ENCODE results near the gene CCNDBP1. TPM values are rescaled to one million over a fixed set of nuclear protein-coding genes. Genes with fewer than 3 reads are reported as not detected.

Gene CCNDBP1
- total RNA-seq, 1 experiment from 2014 or later, result 39.8 TPM

DNA sequence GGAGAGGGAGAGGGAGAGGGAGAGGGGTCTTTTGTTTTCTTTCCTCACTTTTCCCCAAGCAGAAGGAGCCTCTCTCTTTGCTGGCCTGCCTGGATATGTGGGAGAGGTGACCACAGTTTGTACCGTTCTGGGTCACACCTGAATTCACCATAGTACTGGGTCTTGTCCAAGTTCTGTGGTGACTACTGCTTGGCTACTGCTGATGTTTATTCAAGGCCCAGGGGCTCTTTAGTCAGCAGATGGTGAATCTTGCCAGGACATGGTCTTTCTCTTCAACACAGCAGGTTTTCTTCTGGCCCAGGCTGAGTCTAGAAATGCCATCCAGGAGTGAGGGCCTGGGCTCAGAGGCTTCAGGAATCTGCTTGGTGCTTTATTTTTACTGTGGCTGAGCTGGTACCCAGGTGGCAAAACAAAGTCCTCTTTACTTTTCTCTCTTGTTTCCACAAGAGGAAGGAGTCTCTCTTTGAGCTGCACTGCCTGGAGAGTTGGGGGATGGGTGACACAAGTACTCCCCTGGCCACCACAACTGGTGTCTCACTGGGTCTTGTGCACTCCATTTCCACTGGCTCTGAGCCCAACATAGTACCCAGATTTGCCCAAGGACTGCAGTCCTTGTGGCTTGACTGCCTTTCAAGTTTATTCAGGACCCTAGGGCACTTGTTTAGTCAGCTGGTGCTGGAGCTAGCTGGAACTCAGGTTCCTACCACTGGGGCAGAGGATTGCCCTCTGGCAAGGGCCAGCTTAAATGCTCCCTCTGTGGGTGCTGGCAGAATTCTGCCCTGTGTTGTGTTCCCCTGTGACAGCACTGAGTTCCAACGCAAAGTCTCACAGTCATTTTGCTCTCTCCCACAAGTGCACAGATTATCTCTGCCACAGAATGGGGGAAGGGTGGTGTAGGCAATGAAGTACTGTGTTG lies 16.8 kb upstream of the CCNDBP1 start:
- no peak for DNase-seq (ENCODE audit: low read depth, low spot score)
- Histone ChIP-seq H3K36me3 (ENCODE audit: control insufficient read depth in 1 of 2, insufficient read depth in 2 of 2, low read length in 2 of 2) (peaks cover 0 to 4% of the 10 kb centered on the region in 2 experiments; a peak in 1 of 4 replicates), H3K9me2 (ENCODE audit: insufficient read depth) (no peaks in the 10 kb centered on the region), H3K9me3 (ENCODE audit: control insufficient read depth in 1 of 2, insufficient read depth in 1 of 2, low read depth in 1 of 2, low read length in 2 of 2) (no peaks in the 10 kb centered on the region), H3K27me3 (ENCODE audit: insufficient read depth, low read length) (no peaks in the 10 kb centered on the region), H3K4me2 (ENCODE audit: low read length) (no peak overlapping the region), H3K79me2 (ENCODE audit: insufficient read depth, low read length) (no peaks in the 10 kb centered on the region), H3K4me3 (replicated peaks in 1 of 2; ENCODE audit: low read depth in 1 of 2, low read length in 2 of 2) (no peak overlapping the region), H4K20me1 (ENCODE audit: insufficient read depth) (no peaks in the 10 kb centered on the region), H3K9ac (ENCODE audit: low read length) (no peak overlapping the region), H3K27ac (ENCODE audit: low read depth, low read length) (no peak overlapping the region), H2AFZ (ENCODE audit: low read depth, low read length, poor library complexity, severe bottlenecking) (no peak overlapping the region), H3K4me1 (ENCODE audit: control insufficient read depth in 1 of 2, insufficient read depth in 2 of 2, low read length in 2 of 2) (no peaks in the 10 kb centered on the region)
- ChIA-PET CTCF (no interaction called here), RAD21 (ENCODE audit: low non-redundant PET in 1 of 2, low total read pairs in 2 of 2, uncharacterized antibody in 2 of 2, unreplicated experiment in 2 of 2) (no interaction called here), POLR2A (no interaction called here)
- no TSS peak for BruUV-seq (replicated peaks)
- ATAC-seq, result no peak
- TF ChIP-seq POLR2AphosphoS5 (IDR thresholded peaks at IDR 0.05; ENCODE audit: low read depth, low read length), result no peak
- TF ChIP-seq, protein P1, sequence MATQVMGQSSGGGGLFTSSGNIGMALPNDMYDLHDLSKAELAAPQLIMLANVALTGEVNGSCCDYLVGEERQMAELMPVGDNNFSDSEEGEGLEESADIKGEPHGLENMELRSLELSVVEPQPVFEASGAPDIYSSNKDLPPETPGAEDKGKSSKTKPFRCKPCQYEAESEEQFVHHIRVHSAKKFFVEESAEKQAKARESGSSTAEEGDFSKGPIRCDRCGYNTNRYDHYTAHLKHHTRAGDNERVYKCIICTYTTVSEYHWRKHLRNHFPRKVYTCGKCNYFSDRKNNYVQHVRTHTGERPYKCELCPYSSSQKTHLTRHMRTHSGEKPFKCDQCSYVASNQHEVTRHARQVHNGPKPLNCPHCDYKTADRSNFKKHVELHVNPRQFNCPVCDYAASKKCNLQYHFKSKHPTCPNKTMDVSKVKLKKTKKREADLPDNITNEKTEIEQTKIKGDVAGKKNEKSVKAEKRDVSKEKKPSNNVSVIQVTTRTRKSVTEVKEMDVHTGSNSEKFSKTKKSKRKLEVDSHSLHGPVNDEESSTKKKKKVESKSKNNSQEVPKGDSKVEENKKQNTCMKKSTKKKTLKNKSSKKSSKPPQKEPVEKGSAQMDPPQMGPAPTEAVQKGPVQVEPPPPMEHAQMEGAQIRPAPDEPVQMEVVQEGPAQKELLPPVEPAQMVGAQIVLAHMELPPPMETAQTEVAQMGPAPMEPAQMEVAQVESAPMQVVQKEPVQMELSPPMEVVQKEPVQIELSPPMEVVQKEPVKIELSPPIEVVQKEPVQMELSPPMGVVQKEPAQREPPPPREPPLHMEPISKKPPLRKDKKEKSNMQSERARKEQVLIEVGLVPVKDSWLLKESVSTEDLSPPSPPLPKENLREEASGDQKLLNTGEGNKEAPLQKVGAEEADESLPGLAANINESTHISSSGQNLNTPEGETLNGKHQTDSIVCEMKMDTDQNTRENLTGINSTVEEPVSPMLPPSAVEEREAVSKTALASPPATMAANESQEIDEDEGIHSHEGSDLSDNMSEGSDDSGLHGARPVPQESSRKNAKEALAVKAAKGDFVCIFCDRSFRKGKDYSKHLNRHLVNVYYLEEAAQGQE (IDR thresholded peaks at IDR 0.05; ENCODE audit: low read depth), result no peak
- TF ChIP-seq YY1 (IDR thresholded peaks at IDR 0.05; ENCODE audit: extremely low read depth, insufficient replicate concordance, low read depth, low read length), result no peak
- no peak for TF ChIP-seq FOSL1 (IDR thresholded peaks at IDR 0.05; ENCODE audit: low read depth)
- TF ChIP-seq TCF7L2 (IDR thresholded peaks at IDR 0.05; ENCODE audit: borderline replicate concordance, extremely low read depth, insufficient read depth, insufficient read length), result no peak
- TF ChIP-seq, protein P2, sequence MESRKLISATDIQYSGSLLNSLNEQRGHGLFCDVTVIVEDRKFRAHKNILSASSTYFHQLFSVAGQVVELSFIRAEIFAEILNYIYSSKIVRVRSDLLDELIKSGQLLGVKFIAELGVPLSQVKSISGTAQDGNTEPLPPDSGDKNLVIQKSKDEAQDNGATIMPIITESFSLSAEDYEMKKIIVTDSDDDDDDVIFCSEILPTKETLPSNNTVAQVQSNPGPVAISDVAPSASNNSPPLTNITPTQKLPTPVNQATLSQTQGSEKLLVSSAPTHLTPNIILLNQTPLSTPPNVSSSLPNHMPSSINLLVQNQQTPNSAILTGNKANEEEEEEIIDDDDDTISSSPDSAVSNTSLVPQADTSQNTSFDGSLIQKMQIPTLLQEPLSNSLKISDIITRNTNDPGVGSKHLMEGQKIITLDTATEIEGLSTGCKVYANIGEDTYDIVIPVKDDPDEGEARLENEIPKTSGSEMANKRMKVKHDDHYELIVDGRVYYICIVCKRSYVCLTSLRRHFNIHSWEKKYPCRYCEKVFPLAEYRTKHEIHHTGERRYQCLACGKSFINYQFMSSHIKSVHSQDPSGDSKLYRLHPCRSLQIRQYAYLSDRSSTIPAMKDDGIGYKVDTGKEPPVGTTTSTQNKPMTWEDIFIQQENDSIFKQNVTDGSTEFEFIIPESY (IDR thresholded peaks at IDR 0.05; ENCODE audit: extremely low read depth, insufficient replicate concordance, low read length), result no peak
- intact Hi-C loops (cut with micrococcal nuclease), result no loop called here
